Left ventricle myocardium inferior (tissue), 1 donor: ENCODE results near the gene STOML1. TPM values are rescaled to one million over a fixed set of nuclear protein-coding genes. Genes with fewer than 3 reads are reported as not detected.

Experiments used
- DNase-seq: peaks from one replicate; pipeline ENCODE4 v3.0.0-alpha.2; 2020
- H3K27ac ChIP-seq: fragments of 200-600 bp; replicated peaks from 2 replicates; pipeline ENCODE4 v1.8.0; 2021
- H3K27me3 ChIP-seq: fragments of 200-600 bp; 2 replicates; pipeline ENCODE4 v1.8.0; 2021; ENCODE audit warnings: low read depth
- H3K36me3 ChIP-seq: fragments of 200-600 bp; 2 replicates; pipeline ENCODE4 v1.8.0; 2021
- H3K4me1 ChIP-seq: fragments of 200-600 bp; 2 replicates; pipeline ENCODE4 v1.8.0; 2021
- H3K4me3 ChIP-seq: fragments of 200-600 bp; 2 replicates; pipeline ENCODE4 v1.8.0; 2021; ENCODE audit warnings: mild to moderate bottlenecking, moderate library complexity
- H3K9me3 ChIP-seq: fragments of 200-600 bp; replicated peaks from 2 replicates; pipeline ENCODE4 v1.8.0; 2021
- intact Hi-C: fragments of 100-400 bp; cut with micrococcal nuclease; formaldehyde crosslinking; loops from one replicate; pipeline ENCODE4 v1.11.0; 2022
- total RNA-seq: library from RNA; stranded (reverse); fragmentation: NEBNext Ultra II Directional; extraction: Animal tissue kit (Norgen Biotek cat#: 25700); gene quantifications from one replicate; pipeline ENCODE4 v1.2.1, GENCODE V29; 2021
- TF ChIP-seq, protein P1 (sequence below): fragments of 200-600 bp; IDR thresholded peaks from 2 replicates; pipeline ENCODE4 v1.8.0; 2021; ENCODE audit warnings: antibody characterized with exemption, mild to moderate bottlenecking, borderline replicate concordance
- donor health status: DM: no; HTN: yes; CAD: no; lungs with severe emphysema.

STOML1 gene
- total RNA-seq, 1 donor from 2014 or later: 26.1 TPM

DNA sequence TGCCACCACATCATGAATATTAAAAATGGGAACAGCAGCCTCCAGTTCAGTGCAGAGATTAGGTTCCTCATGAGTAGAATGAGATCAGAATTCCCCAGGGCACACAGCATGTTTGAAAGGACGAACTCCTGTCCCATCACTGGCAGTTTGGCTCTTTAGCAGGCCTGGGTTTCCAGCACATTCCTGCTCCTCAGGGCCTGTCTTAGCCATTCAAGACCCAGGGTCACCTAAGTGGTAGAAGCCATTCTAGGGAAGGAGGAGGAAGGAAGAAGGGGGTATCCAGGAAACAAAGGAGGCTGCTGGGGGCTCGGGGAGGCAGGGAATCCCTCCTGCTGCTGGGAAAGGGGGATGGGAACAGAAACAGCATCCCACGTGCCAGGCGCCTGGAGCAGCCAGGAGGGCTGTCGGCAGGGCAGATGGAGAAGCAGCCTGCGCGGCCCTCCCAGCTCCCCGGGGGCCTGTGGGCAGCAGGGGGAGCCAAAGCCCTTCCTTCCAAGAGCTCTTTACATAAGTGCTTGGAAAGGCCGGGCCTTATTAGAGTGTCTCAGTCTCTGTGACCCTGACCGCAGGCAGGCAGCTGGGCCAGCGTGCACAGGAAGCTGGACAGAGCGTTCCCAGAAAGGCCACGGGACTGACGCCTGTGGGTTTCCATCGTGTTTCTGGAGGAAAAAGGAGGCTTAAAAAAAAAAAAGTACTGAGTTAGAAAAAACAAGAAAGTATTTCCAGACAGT, 41.1 kb downstream of the STOML1 start:
- peak; percentile 93 for DNase-seq
- Histone ChIP-seq H3K4me3 (no peak overlapping the region), H3K4me1 (peaks cover 47% of the 10 kb centered on the region), H3K27ac (peak overlapping the region; percentile 95), H3K27me3 (no peaks in the 10 kb centered on the region), H3K9me3 (no peaks in the 10 kb centered on the region), H3K36me3 (peaks cover 14% of the 10 kb centered on the region)
- TF ChIP-seq, protein P1, sequence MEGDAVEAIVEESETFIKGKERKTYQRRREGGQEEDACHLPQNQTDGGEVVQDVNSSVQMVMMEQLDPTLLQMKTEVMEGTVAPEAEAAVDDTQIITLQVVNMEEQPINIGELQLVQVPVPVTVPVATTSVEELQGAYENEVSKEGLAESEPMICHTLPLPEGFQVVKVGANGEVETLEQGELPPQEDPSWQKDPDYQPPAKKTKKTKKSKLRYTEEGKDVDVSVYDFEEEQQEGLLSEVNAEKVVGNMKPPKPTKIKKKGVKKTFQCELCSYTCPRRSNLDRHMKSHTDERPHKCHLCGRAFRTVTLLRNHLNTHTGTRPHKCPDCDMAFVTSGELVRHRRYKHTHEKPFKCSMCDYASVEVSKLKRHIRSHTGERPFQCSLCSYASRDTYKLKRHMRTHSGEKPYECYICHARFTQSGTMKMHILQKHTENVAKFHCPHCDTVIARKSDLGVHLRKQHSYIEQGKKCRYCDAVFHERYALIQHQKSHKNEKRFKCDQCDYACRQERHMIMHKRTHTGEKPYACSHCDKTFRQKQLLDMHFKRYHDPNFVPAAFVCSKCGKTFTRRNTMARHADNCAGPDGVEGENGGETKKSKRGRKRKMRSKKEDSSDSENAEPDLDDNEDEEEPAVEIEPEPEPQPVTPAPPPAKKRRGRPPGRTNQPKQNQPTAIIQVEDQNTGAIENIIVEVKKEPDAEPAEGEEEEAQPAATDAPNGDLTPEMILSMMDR: peak; percentile 88
- intact Hi-C loops: no loop called here

DNA sequence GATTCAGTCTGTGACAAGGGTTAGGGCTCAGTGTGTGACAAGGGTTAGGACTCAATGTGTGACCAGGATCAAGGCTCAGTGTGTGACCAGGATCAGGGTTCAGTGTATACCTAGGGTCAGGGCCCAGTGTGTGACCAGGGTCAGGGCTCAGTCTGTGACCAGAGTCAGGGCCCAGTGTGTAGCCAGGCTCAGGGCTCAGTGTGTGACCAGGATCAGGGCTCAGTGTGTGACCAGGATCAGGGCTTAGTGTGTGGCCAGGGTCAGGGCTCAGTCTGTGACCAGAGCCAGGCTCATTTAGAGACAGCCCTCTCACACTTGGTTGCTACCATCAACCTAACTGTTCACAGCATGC, 41.6 kb downstream of the STOML1 start:
- DNase-seq: no peak
- TF ChIP-seq, protein P1: no peak

DNA sequence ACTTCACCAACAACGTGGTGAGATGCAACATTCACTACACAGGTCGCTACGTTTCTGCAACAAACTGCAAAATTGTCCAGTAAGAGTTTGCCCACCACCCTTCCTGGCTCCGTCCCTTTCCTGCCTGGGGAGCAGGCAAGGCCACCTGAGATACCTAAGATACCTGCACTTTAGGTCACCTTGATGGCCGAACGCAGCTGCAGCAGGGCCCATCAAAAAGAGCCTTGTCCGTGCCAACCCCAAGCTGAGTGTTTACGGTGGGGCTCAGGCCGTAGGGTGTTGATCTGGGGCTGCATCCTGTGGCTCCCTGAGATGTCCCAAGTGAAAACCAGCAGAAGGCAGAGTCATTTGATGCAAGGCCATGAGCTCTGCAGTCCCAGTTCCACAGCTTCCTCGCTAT, 42.6 kb downstream of the STOML1 start:
- Histone ChIP-seq H3K27me3 (no peaks in the 10 kb centered on the region), H3K36me3 (peaks cover 14% of the 10 kb centered on the region), H3K4me1 (peaks cover 47% of the 10 kb centered on the region), H3K27ac (no peak overlapping the region), H3K9me3 (no peaks in the 10 kb centered on the region), H3K4me3 (no peak overlapping the region)
- no peak for DNase-seq
- intact Hi-C loops: no loop called here
- TF ChIP-seq, protein P1: no peak

More for the DNA sequence above, 41.6 kb downstream of the STOML1 start:
- intact Hi-C loops: no loop called here
- Histone ChIP-seq H3K36me3 (peaks cover 14% of the 10 kb centered on the region), H3K27ac (peak overlapping the region; percentile 95), H3K27me3 (no peaks in the 10 kb centered on the region), H3K9me3 (no peaks in the 10 kb centered on the region), H3K4me3 (no peak overlapping the region), H3K4me1 (peaks cover 43% of the 10 kb centered on the region)

DNA sequence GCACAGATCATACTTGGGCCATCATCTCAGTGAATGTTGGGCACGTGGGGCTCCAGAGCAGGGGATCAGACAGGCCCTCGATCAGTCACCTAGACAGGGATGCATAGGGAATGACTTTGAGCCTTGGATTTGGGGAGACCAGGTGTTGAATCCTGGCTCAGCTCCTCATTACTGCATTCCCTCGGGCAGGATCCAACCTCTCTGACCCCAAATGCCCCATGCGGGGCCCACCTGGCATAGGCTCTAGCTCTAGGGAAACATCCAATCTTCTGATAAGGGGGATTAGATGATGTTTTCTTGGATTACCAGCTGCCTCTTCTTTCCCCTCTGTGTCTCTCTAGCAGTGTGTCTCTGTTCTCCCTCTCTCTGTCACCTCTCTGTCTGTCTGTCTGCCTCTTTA, 43.1 kb downstream of the STOML1 start:
- Histone ChIP-seq H3K27ac (no peak overlapping the region), H3K4me1 (peaks cover 47% of the 10 kb centered on the region)

DNA sequence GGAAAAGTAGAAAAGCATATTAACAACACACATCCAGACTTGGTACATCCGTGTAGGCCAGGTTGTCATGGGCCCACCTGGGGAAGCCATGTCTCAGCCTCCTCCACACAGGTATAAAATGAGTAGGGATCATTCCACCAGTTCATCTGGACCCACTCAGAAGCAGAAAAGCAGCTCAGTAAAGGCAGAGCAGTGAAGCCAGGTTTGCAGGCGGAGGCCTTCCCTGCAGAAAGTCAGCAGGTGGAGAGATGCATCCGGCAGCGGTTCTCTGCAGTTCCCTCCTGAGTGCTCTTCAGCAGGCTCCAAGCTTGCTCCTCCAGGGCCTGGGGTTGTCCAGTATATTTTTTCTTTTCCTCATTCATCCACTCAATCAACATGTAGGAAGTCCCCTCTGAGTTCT, 43.7 kb downstream of the STOML1 start:
- H3K36me3 ChIP-seq: peaks cover 14% of the 10 kb centered on the region
- H3K9me3 ChIP-seq: no peaks in the 10 kb centered on the region
- H3K27ac ChIP-seq: no peak overlapping the region
- no peaks in the 10 kb centered on the region for H3K27me3 ChIP-seq
- DNase-seq: no peak
- H3K4me3 ChIP-seq: no peak overlapping the region
- intact Hi-C loops: no loop called here
- TF ChIP-seq, protein P1: no peak
- peaks cover 44% of the 10 kb centered on the region for H3K4me1 ChIP-seq

More for the DNA sequence above, 43.1 kb downstream of the STOML1 start:
- Histone ChIP-seq H3K4me3 (no peak overlapping the region), H3K36me3 (peaks cover 14% of the 10 kb centered on the region), H3K27me3 (no peaks in the 10 kb centered on the region), H3K9me3 (no peaks in the 10 kb centered on the region)
- TF ChIP-seq, protein P1: no peak
- no peak for DNase-seq
- intact Hi-C loops: no loop called here
